GM12878 (cell line): Measurements from ENCODE around the gene IFT27. TPM values are rescaled to one million over a fixed set of nuclear protein-coding genes. Genes with fewer than 3 reads are reported as not detected.

Experiments used
- FOXK2 ChIP-seq: fragments of 450-650 bp; IDR thresholded peaks from 2 replicates; pipeline ENCODE4 v1.6.1; 2017; ENCODE audit warnings: mild to moderate bottlenecking, moderate library complexity
- GABPA ChIP-seq: IDR thresholded peaks from 2 replicates; pipeline ENCODE4 v1.6.1; 2014; ENCODE audit warnings: antibody characterized with exemption, low read depth, mild to moderate bottlenecking, inconsistent platforms
- JUNB ChIP-seq: IDR thresholded peaks from 2 replicates; pipeline ENCODE4 v1.6.1; 2016; ENCODE audit warnings: antibody characterized with exemption, mild to moderate bottlenecking
- JUND ChIP-seq: IDR thresholded peaks from 2 replicates; pipeline ENCODE4 v1.6.1; 2012; ENCODE audit warnings: low read depth, mild to moderate bottlenecking, low read length, improper control_type of control experiment, moderate library complexity
- MAX ChIP-seq: IDR thresholded peaks from 2 replicates; pipeline ENCODE4 v1.6.1; 2012; ENCODE audit warnings: low read depth, low read length, improper control_type of control experiment
- PML ChIP-seq: IDR thresholded peaks from 2 replicates; pipeline ENCODE4 v1.6.1; 2012; ENCODE audit warnings: low read length, inconsistent platforms
- RAD21 ChIP-seq: IDR thresholded peaks from 2 replicates; pipeline ENCODE4 v1.6.1; 2011; ENCODE audit warnings: mild to moderate bottlenecking, low read depth, low read length, moderate library complexity; ENCODE audit not compliant: insufficient read depth
- RUNX3 ChIP-seq: IDR thresholded peaks from 2 replicates; pipeline ENCODE4 v1.6.1; 2012; ENCODE audit warnings: low read length, inconsistent platforms
- ZNF592 ChIP-seq: fragments of 450-650 bp; IDR thresholded peaks from 2 replicates; pipeline ENCODE4 v1.6.1; 2017; ENCODE audit warnings: mild to moderate bottlenecking, moderate library complexity
- polyA plus RNA-seq, 11 experiments: library from polyadenylated mRNA; depleted of rRNA in 4 of 11; unstranded in 6 of 11; stranded (reverse) in 5 of 11; fragments of >200 nt; fragmentation: Nextera tagmentation in 4 of 11; fragmentation: Illumina TruSeq in 1 of 11; extraction: Ambion mirVana in 4 of 11; extraction: Trizol in 1 of 11; gene quantifications; 1 replicate in 1 of 11; 2 replicates in 10 of 11; pipeline versions ENCODE4 v1.2.1 to v1.2.3, GENCODE V29; 2011 to 2016; ENCODE audit warnings: inconsistent platforms in 2 of 11, missing spikeins in 2 of 11, low read depth in 1 of 11
- total RNA-seq, 4 experiments: library from RNA; depleted of rRNA in 3 of 4; stranded (reverse); fragments of >200 nt in 3 of 4; fragmentation: Illumina TruSeq in 1 of 4; extraction: Trizol in 1 of 4; gene quantifications; 2 replicates each; pipeline versions ENCODE4 v1.2.1 to v1.2.3, GENCODE V29; 2013 to 2021
- TF ChIP-seq, protein P1 (sequence below): IDR thresholded peaks from 2 replicates; pipeline ENCODE4 v1.6.1; 2011; ENCODE audit warnings: mild to moderate bottlenecking, low read depth, low read length, moderate library complexity; ENCODE audit not compliant: insufficient replicate concordance

Gene IFT27
- total and polyA plus RNA-seq, 10 of the 15 experiments (the other 5 are each of a cell fraction or from before 2014, with no cell fraction given) = 2.7 to 32.5 (median 10.2) TPM

DNA sequence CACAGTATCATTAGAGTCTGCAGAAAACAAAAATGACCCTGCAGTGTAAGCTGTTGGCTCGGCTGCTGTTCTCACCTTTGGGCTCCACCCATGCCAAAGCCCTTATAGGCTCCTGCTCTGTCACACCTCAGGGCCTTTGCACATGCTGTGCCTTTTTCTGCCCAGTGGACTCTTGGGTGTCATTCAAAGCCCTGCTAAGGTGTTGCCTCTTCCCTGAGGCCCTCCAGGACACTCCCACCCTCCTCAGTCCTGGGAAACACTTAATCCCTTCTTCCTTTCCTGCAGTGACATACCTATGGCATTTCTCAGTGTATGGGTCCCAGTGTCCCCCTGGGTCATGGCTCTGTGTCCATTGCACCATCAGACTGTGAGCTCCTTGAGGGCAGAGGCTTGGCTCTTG is 43.3 kb downstream of the IFT27 start (continued):
- TF ChIP-seq, protein P1, sequence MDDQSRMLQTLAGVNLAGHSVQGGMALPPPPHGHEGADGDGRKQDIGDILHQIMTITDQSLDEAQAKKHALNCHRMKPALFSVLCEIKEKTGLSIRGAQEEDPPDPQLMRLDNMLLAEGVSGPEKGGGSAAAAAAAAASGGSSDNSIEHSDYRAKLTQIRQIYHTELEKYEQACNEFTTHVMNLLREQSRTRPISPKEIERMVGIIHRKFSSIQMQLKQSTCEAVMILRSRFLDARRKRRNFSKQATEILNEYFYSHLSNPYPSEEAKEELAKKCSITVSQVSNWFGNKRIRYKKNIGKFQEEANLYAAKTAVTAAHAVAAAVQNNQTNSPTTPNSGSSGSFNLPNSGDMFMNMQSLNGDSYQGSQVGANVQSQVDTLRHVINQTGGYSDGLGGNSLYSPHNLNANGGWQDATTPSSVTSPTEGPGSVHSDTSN = no peak
- no peak for TF ChIP-seq JUNB
- no peak for TF ChIP-seq FOXK2
- no peak for TF ChIP-seq GABPA
- no peak for TF ChIP-seq ZNF592
- TF ChIP-seq RAD21 = no peak
- no peak for TF ChIP-seq JUND
- TF ChIP-seq PML = no peak
- TF ChIP-seq RUNX3 = no peak
- TF ChIP-seq MAX = no peak
